ENCODE results near the gene OOSP1. TPM values are rescaled to one million over a fixed set of nuclear protein-coding genes. Genes with fewer than 3 reads are reported as not detected.

OOSP1 gene
- total RNA-seq, 1 donor from 2014 or later: 0.13 TPM

Other genes with a start within 250 kb of the OOSP1 start
- not detected in 2 replicates for gene OR10V1, start 224.6 kb upstream of the OOSP1 start, total RNA-seq
- gene STX3, start 183.1 kb upstream of the OOSP1 start, total RNA-seq: 62.4 and 102 TPM in 2 replicates
- gene MRPL16, start 127.7 kb upstream of the OOSP1 start, total RNA-seq: 20.2 and 29.3 TPM in 2 replicates
- gene CBLIF, start 92.9 kb upstream of the OOSP1 start, total RNA-seq: not detected in 2 replicates
- gene TCN1, start 71.9 kb upstream of the OOSP1 start, total RNA-seq: not detected in 2 replicates
- gene OOSP3, start 59.6 kb upstream of the OOSP1 start, total RNA-seq: 0.13 TPM in 2 replicates
- not detected in 2 replicates for gene OOSP4A, start 25.6 kb downstream of the OOSP1 start, total RNA-seq
- gene OOSP4B, start 78.7 kb downstream of the OOSP1 start, total RNA-seq: not detected in 2 replicates
- gene OOSP2, start 102.0 kb downstream of the OOSP1 start, total RNA-seq: not detected in 2 replicates
- not detected in 2 replicates for gene MS4A3, start 118.2 kb downstream of the OOSP1 start, total RNA-seq
- not detected in 2 replicates for gene MS4A2, start 150.2 kb downstream of the OOSP1 start, total RNA-seq
- 0.26 and 0.63 TPM in 2 replicates for gene MS4A6A, start 244.7 kb downstream of the OOSP1 start, total RNA-seq

Data from dermis microvascular lymphatic vessel endothelial cell (primary cell).